ENCODE data around the gene CAND2.

- TF ChIP-seq, protein P1, sequence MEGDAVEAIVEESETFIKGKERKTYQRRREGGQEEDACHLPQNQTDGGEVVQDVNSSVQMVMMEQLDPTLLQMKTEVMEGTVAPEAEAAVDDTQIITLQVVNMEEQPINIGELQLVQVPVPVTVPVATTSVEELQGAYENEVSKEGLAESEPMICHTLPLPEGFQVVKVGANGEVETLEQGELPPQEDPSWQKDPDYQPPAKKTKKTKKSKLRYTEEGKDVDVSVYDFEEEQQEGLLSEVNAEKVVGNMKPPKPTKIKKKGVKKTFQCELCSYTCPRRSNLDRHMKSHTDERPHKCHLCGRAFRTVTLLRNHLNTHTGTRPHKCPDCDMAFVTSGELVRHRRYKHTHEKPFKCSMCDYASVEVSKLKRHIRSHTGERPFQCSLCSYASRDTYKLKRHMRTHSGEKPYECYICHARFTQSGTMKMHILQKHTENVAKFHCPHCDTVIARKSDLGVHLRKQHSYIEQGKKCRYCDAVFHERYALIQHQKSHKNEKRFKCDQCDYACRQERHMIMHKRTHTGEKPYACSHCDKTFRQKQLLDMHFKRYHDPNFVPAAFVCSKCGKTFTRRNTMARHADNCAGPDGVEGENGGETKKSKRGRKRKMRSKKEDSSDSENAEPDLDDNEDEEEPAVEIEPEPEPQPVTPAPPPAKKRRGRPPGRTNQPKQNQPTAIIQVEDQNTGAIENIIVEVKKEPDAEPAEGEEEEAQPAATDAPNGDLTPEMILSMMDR (IDR thresholded peaks at IDR 0.05) = no peak
- no peak for TF ChIP-seq POLR2A (IDR thresholded peaks at IDR 0.05)
Observed at GRCh38 chr3:12816521-12817342, 20.3 kb downstream of the CAND2 start.

Data from thyroid gland (tissue), 4 donors.